Left lung (tissue), 10 donors: ENCODE data around the gene CMBL. TPM values are rescaled to one million over a fixed set of nuclear protein-coding genes. Genes with fewer than 3 reads are reported as not detected.
"Not testable (repeated sequence)": the region's sequence is repeated elsewhere in the genome, so short reads cannot be mapped to it uniquely, and the experiment has no call there.

Experiments
- ATAC-seq: fragments of 200-7000 bp; cut with Tn5 transposase; one replicate; pipeline ENCODE4 v1.9.1; 2020; ENCODE audit warnings: moderate library complexity
- DNase-seq, 4 donors: peaks; one replicate each; pipeline ENCODE4 v3.0.0-alpha.2; 2013 to 2020
- H3K27ac ChIP-seq, 2 donors: fragments of 200-600 bp; sonication (generic) in 1 of 2; one replicate each; pipeline versions ENCODE4 v1.5.0 to v1.8.0; 2020 to 2021
- H3K27me3 ChIP-seq, 2 donors: fragments of 200-600 bp; sonication (generic) in 1 of 2; one replicate each; pipeline versions ENCODE4 v1.5.0 to v1.8.0; 2020 to 2021
- H3K36me3 ChIP-seq, 2 donors: fragments of 200-600 bp; sonication (generic) in 1 of 2; one replicate each; pipeline versions ENCODE4 v1.5.0 to v1.8.0; 2020 to 2021
- H3K4me1 ChIP-seq, 2 donors: fragments of 200-600 bp; one replicate each; pipeline ENCODE4 v1.8.0; 2021
- H3K4me3 ChIP-seq, 2 donors: fragments of 200-600 bp; sonication (generic) in 1 of 2; one replicate each; pipeline versions ENCODE4 v1.5.0 to v1.8.0; 2020 to 2021; ENCODE audit warnings: mild to moderate bottlenecking in 1 of 2
- H3K9me3 ChIP-seq, 2 donors: fragments of 200-600 bp; sonication (generic) in 1 of 2; one replicate each; pipeline versions ENCODE4 v1.5.0 to v1.8.0; 2020 to 2021
- intact Hi-C, 2 donors: fragments of 100-400 bp; cut with DNase I; formaldehyde crosslinking; loops; one replicate each; pipeline versions ENCODE4 v1.11.2 to v1.14.2; 2022
- polyA plus RNA-seq, 6 donors: library from polyadenylated mRNA; unstranded; fragments of 120-200 nt; gene quantifications; one replicate each; pipeline ENCODE4 v1.2.1, GENCODE V29; 2013; ENCODE audit not compliant: insufficient read length in 6 of 6
- total RNA-seq, 2 donors: library from RNA; stranded (reverse); fragmentation: NEBNext Ultra II Directional; extraction: Animal tissue kit (Norgen Biotek cat#: 25700); gene quantifications; one replicate each; pipeline ENCODE4 v1.2.1, GENCODE V29; 2021
- TF ChIP-seq, protein P1 (sequence below), 2 donors: fragments of 200-600 bp; sonication (generic) in 1 of 2; IDR thresholded peaks; one replicate each; pipeline versions ENCODE4 v1.5.0 to v1.8.0; 2021; ENCODE audit warnings: antibody characterized with exemption in 2 of 2
- donor health status: DM: no; HTN: yes; CAD: no.
- donor health status: DM: no; HTN: no; CAD: no.

The CMBL gene
- total and polyA plus RNA-seq, 8 donors, result 17.3 to 26.9 (median 22.5) TPM

DNA sequence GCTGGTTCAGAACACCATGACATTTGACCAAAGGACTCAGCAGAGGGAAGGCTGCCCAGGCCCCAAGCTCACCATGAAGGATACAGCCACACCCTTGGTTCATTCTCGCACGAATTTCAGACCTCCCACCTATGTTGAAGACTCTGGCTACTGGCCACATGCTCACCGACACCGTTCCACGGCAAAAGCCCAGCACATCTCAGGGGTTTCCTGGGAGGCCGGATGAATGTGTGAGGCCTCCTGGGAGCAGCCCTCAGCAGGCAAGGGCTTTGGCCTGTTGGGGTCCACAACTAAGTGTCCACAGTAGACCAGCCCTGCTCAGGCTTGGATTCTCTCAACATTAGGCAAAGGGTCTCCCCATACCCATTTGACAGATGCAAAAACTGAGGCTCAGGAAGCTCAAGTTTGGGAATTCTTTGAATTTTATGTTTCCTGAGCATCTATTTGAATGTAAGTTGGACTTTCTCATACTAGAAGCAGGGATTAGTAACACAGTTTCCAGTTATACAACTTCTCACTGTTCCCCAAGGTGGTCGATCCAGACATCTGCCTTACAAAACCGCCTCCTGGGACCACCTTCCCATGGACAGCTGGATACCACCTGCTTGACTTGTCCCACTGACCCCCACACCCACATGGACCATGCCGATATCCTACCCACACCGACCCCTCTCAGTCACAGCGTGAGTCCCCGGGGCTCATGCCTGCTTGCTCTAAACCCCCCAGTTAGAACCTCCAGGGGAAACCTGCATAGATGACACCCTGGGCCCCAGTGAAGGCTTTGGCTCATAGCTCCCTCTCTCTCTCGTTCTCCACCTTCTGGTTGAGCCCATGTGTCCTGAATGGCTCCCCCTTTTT is 29.7 kb downstream of the CMBL start:
- H3K4me1 ChIP-seq, result no peaks in the 10 kb centered on the region
- intact Hi-C loops, result no loop called here
- H3K27me3 ChIP-seq, result no peaks in the 10 kb centered on the region
- H3K4me3 ChIP-seq, result no peak overlapping the region
- H3K9me3 ChIP-seq, result no peaks in the 10 kb centered on the region
- no peak for ATAC-seq
- no peaks in the 10 kb centered on the region for H3K36me3 ChIP-seq
- no peak for DNase-seq
- H3K27ac ChIP-seq, result no peak overlapping the region
- TF ChIP-seq, protein P1, sequence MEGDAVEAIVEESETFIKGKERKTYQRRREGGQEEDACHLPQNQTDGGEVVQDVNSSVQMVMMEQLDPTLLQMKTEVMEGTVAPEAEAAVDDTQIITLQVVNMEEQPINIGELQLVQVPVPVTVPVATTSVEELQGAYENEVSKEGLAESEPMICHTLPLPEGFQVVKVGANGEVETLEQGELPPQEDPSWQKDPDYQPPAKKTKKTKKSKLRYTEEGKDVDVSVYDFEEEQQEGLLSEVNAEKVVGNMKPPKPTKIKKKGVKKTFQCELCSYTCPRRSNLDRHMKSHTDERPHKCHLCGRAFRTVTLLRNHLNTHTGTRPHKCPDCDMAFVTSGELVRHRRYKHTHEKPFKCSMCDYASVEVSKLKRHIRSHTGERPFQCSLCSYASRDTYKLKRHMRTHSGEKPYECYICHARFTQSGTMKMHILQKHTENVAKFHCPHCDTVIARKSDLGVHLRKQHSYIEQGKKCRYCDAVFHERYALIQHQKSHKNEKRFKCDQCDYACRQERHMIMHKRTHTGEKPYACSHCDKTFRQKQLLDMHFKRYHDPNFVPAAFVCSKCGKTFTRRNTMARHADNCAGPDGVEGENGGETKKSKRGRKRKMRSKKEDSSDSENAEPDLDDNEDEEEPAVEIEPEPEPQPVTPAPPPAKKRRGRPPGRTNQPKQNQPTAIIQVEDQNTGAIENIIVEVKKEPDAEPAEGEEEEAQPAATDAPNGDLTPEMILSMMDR (IDR thresholded peaks at IDR 0.05), result no peak

DNA sequence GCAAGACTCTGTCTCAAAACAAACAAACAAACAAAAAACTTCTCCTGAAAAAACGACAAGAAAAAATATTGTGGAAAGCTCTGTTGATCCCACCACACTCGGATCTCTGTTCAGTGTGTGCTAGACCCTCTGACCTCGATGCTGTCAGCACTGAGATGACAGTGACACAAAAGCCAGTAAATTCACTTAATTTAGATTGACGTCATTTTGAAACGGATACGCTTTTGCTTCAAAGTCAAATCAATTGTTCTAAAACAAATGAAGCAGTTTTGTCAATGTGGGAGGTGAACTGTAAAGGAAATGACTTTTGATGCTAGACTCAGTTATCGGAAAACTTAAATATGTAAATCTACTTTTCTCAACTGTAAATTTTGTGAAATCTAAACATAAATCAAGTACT is 31.0 kb downstream of the CMBL start:
- Histone ChIP-seq H3K4me3 (no peak overlapping the region), H3K9me3 (no peaks in the 10 kb centered on the region), H3K27me3 (no peaks in the 10 kb centered on the region), H3K4me1 (no peaks in the 10 kb centered on the region), H3K27ac (no peak overlapping the region), H3K36me3 (no peaks in the 10 kb centered on the region)
- intact Hi-C loops, result no loop called here
- TF ChIP-seq, protein P1 (IDR thresholded peaks at IDR 0.05), result no peak
- DNase-seq, result no peak
- no peak for ATAC-seq

DNA sequence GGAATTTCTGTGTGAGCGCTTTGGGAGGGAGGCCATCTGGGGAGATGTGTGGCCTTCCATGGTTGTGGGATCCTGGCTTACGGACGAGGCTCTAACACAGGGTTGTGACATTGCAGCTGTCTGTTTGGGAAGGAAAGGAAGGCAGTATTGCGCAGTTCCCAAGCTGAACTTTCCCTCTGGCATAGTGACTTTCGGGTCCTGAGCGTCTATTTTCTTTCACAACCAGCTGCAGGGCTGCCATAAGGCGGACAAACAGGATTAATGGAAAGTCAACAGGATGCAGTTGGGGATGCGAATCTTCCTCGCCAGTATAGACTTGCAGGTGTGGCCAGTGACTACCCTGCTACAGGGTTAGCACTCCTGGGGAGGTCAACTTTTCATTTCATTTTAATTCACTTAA is 31.7 kb downstream of the CMBL start:
- Histone ChIP-seq H3K27me3 (no peaks in the 10 kb centered on the region), H3K27ac (no peak overlapping the region), H3K9me3 (no peaks in the 10 kb centered on the region), H3K4me3 (no peak overlapping the region), H3K36me3 (no peaks in the 10 kb centered on the region), H3K4me1 (no peaks in the 10 kb centered on the region)
- TF ChIP-seq, protein P1 (IDR thresholded peaks at IDR 0.05), result no peak
- DNase-seq, result peak in 2 of 4 donors; percentile 18 to 50
- ATAC-seq, result peak; percentile 32
- intact Hi-C loops, result no loop called here

DNA sequence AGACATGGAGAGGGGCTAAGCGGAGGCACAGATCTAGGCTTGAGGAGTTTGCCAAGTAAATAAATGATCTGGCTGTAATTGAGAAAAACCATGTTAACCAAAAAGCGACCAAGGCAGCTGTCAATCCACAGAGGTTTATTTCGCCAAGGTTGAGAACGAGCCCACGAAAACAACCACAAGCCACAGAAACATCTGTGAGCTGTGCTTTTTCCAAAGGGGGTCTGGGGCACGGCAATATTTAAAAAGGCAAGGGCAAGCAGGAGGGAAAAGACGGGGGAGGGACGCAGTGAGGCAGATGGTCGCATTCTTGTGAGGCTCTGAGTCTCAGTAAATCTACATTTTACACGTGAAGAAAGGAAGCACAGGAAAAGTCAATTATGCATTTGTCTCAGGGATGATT is 32.2 kb downstream of the CMBL start:
- intact Hi-C loops, result no loop called here
- ATAC-seq (no peak), DNase-seq (no peak)
- Histone ChIP-seq H3K9me3 (no peaks in the 10 kb centered on the region), H3K4me1 (no peaks in the 10 kb centered on the region), H3K27me3 (no peaks in the 10 kb centered on the region), H3K4me3 (no peak overlapping the region), H3K27ac (no peak overlapping the region), H3K36me3 (no peaks in the 10 kb centered on the region)
- TF ChIP-seq, protein P1 (IDR thresholded peaks at IDR 0.05), result no peak

DNA sequence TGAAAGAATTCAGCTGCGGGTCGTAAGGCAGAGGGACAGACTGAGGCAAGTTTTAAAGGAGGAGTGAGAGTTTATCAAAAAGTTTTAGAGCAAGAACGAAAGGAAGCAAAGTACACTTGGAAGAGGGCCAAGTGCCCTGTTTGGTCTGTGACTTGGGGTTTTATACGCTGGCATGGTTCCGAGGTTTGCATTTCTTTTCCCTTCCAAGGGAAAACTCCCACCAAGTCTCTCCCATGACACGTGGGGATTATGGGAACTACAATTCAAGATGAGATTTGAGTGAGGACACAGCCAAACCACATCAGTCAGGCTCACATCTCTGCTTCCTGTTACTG is 34.9 kb downstream of the CMBL start:
- H3K27me3 ChIP-seq, H3K9me3 ChIP-seq, H3K36me3 ChIP-seq, H3K27ac ChIP-seq, H3K4me1 ChIP-seq, intact Hi-C loops, H3K4me3 ChIP-seq, ATAC-seq, DNase-seq: not testable (repeated sequence)
